Stimulated activated CD8-positive, alpha-beta memory T cell treated with anti-CD3 and anti-CD28 coated beads, Interleukin-12 subunit alpha, Interleukin-12 subunit beta, amount 100 ng/mL, for 24 hours (primary cell): ENCODE data around the gene SETDB2.

Source experiments
- DNase-seq: peaks from one replicate; pipeline ENCODE4 v3.0.0-alpha.2; 2020; ENCODE audit errors: extremely low read depth

SETDB2 gene, protein sequence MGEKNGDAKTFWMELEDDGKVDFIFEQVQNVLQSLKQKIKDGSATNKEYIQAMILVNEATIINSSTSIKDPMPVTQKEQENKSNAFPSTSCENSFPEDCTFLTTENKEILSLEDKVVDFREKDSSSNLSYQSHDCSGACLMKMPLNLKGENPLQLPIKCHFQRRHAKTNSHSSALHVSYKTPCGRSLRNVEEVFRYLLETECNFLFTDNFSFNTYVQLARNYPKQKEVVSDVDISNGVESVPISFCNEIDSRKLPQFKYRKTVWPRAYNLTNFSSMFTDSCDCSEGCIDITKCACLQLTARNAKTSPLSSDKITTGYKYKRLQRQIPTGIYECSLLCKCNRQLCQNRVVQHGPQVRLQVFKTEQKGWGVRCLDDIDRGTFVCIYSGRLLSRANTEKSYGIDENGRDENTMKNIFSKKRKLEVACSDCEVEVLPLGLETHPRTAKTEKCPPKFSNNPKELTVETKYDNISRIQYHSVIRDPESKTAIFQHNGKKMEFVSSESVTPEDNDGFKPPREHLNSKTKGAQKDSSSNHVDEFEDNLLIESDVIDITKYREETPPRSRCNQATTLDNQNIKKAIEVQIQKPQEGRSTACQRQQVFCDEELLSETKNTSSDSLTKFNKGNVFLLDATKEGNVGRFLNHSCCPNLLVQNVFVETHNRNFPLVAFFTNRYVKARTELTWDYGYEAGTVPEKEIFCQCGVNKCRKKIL

DNA sequence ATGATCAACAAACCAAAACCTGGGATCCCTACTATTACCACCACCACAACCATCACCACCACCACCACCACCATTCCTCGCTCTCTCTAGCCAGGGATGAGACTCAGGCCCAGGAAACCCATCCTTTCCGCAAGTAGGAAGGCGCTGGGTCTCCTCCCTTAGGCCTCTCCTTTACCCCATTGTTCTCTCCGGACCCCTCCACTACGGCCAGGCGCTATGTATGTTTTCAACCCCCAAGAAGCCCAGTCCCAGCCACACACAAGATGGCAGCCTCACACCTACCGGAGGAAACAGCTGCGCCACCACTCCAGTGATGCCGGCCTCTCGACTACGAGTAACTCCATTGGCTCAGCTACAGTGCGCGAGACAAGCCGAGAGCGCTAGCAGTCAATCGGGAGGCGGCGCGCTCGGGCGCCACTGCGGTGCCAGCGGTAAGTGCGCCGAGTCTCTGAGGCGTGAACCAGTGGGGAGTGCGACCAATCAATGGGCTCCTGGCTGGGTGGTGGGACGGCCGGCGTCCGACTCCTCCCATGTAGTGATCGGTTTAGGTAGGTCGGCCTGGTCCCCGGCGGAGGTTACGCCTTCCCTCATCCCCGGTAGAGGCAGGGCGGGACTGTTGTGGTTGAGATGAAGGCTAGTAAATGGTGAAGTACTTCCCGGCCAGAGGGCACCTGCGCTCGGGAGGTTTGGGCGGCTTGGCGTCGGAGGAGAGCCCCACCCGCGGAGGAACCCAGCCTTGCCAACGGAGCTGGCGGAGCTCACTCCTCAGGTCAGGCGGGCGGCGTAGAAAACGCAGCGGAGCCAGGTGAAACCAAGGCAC is at the start of gene SETDB2, which contains the start of gene CAB39L:
Gene SETDB2 (plus strand): TSS at position 571 of the 820 bp plus-strand sequence. CDS start 7,620 bp downstream, outside the sequence.
Gene CAB39L (minus strand): TSS at position 361 of the 820 bp plus-strand sequence. CDS start 61,154 bp downstream, outside the sequence.
- peak; percentile 97 for DNase-seq

DNA sequence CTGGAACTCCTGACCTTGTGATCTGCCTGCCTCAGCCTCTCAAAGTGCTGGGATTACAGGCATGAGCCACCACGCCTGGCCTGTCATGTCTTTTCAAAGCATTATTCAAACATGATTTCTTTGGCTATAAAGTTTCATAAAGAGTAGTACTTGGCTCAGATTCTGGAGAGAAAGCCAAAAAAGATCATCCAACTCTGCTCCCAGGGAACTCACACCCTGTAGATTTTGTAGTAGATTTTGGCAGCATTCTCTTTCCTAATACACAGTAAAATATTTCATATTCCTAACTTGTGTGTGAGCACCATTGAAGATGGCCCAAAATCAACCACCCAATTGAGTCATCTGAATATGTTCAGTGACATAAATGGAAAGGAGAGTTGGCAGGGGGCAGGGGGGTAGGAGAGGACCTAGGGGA is 48.6 kb upstream of the SETDB2 start:
- no peak for DNase-seq

DNA sequence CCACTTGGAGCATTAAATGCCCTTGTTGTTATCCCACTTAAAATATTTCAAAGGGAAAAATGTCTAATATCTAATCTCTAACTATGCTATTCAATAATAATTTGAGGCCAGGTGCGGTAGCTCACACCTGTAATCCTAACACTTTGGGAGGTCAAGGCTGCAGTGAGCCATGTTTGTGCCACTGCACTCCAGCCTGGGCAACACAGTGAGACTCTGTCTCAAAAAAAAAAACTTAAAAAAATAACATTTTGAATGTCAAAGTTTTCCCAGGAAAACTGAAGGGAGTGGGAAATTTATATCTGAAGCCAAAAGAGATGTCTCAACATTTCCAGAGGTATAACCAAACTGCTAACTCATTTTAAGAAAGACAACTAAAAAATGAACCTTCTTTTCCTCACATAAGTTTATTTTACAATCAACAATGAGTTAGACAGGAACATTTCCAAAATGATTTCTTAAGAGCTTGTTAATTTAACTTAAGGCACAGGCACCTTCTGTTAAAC is 48.1 kb upstream of the SETDB2 start:
- DNase-seq, result no peak

DNA sequence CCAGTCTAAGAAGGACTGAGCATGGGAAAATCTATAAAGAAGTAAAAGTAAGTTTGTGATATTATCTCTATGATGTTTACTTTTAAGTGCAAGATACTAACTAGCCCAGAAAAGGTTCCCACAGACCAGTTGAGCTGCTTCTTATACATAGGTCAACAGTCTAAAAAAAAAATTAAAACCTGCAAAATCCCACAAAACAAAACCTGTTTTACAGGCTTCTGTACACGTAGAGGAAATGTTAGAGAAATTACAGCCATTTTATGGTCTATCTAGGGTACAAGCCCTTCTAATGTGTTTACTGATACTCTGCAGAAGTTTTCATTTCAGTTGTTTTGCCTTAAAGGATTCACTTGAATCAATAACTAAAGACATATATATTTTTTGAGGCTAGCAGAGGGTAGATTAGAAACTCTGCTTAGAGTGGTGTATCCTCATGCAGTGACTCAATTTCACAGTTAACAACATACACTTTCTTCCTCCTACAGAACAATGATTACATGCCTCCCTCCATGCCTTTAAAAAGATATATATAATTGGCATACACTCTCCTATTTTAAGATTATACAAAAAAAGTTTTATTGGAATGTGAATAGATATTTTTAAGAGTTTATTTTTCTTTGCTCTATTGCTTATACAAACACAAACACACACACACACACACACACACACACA is 44.1 kb upstream of the SETDB2 start:
- no peak for DNase-seq

DNA sequence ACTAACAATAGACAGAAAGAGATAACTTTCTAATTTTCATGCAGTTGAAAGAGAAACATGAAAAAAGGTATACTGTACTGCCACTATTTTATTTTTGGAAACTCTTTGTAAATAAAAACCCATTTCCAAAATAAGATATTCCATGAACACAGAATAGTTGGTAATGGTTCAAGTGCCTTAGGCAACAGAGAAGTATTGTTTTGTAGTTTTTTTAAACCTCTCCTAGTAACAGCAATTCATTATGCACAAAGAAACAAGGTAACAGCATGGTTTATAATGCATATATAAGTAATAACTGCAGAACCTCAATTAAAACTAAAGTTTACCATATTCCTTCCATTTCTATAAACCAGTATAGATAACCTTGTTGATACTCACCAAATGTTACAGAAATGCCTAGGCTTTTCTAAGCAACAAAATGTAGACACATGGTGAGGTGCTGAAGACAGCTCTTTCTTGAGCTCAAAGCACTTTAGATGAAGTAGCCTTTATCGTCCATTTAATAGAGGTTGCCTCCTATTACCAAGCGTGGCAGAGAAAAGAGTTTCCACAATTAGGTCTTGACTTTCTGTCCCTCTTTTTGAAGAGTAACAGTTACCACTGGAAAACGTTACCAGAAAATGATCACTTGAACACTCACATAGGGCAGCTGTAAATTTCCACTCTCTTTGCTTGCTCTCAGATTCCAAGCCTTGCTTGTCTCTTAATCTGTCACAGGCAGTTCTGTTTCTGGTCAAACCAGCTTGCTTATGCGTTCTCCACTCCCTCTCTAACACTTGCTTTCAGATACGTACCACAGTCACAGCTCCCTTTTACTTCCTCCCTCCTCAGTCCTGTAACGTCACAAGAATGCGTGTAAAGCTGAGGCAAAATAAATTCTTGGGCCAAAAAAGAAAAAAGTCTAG is 43.1 kb upstream of the SETDB2 start:
- no peak for DNase-seq

DNA sequence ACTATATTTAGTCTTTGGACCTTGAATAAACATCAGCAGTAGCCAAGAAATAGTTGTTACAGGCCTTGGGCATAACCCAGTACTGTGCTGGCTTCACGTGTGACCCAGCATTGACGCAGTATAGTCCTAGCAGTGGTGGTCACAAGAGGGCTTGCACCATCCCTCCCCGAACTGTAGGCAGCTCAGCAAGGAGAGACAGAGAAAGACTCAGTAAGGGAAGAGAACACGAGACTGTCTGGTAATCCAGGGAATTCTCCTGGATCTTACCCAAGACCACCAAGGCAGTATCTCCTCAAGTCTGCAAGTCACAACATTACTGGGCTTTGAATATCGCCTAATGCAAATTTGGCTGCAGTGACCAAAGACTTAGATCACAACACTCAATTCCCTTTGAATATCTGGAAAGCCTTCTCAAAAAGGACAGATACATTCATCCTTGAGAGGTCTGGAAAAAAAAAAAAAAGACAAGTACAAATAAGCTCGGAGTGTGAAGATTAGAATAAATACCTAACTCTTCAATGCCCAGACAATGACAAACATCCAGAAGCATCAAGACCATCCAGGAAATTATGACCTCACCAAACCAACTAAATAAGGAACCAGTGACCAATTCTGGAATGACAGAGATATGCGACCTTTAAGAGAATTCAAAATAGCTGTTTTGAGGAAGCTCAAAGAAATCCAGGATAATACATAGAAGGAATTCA is 39.9 kb upstream of the SETDB2 start:
- no peak for DNase-seq

DNA sequence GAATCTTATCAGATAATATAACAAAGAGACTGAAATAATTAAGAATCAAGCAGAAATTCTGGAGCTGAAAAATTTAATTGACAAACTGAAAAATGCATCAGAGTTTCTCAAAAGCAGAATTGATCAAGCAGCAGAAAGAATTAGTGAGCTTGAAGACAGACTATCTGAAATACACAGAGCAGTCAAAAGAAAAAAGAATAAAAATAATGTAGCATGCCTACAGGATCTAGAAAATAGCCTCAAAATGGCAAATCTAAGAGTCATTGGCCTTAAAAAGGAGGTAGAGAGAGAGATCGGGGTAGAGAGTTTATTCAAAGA is 39.4 kb upstream of the SETDB2 start:
- no peak for DNase-seq

DNA sequence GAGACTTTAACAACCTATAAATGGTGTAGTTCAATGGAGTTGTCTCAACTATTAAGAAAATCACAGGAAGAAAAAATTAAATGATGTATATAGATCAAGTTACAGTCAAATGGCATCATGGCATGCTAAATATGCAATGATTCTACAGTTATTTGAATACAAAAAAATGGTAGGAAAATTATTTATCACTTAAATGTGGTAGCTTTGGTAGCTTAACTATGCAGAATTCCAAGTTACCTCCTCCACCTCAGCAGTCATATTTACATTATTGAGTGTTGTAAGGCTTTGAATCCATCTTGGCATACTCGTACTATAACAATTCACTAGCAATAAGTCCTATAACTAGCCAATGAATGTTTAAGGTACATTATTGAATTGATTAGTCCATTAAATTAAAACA is 37.0 kb upstream of the SETDB2 start:
- DNase-seq, result no peak

DNA sequence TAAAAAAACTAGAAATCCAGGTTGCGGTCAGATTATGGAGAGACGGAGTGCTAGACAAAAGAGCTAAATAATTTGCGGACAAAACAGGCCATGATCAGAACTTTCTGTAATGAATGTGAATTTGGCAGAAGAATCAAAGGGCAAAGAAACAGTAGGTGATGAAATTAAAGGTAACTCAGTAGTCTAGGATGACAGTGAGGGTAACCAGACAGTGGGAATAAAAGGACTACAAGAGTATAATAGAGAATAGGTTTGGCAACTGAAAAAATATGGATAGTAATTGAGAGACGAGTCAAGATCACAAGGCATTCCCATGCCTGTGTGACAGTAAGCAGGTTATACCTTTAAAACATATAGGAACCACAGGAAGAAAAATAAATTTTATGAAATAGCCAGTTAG is 36.1 kb upstream of the SETDB2 start:
- DNase-seq, result no peak

DNA sequence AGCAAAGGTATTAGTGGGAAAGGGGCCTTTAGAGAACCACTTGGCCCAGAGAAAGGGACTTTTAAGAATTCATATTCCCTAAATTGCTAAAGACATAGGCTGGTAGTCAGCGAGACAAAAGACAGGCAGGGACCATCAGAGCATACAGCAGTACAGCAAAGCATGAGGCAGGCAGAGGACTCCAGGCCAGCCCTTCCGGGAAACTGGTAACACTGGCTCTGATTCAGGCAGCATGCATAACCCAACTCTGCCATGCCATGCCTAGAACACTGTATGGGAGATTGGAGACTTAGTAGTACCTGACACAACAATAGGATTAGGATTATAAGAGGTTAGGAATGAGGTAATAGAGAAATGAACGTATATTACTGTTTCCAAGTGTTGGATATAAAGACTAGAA is 35.1 kb upstream of the SETDB2 start:
- DNase-seq, result no peak

DNA sequence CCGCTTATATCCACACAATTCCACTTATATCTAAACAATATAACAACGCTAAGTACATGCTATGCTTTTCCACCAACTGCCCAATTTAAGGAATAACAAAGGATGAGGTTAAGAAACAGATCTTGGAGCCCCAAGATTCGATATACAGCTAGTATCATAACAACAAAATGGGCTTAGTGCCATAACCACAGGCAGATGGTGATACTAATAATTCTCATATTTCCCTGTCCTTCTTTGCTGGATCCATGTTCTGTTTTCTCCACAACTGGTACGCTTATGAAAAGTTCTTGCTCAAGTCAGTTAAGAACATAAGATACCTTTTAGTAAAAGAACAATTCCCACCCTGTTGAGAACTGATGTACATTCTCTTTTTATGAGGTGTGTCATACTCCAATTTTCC is 34.1 kb upstream of the SETDB2 start:
- no peak for DNase-seq

DNA sequence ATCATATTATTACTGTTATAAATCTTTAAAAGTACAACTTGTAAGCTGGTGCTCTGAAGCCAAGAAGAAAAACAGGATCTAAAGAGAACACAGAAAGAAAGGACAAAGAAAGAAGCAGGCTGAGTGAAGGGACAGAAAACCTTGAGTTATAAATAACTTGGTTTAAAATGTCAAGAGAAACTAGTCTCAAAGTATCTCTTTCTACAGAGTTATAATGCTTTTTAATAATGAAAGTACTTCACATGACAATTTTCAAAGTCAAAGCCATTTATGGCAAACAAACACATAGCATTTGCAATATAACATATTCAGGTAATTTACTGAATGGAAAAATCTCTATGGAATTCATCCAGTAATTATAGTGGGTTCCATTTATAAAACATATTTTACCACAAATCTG is 33.6 kb upstream of the SETDB2 start:
- no peak for DNase-seq

DNA sequence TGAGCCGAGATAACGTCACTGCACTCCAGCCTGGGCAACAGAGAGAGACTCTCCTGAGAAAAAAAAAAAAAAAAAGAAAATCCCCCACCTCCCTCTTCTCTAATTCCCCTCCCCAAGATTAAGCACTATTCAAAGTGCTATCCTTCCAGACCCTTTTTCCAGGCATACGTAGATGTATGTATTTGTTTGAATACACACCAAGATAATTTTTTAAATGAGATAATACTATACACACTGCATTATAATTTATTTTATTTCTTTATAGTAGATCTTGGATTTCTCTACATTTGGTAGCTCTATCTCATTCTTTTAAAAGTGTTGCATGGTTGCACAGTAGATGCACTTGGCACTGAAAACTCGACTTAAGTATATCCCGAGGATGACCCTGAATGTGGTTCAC is 32.7 kb upstream of the SETDB2 start:
- no peak for DNase-seq

DNA sequence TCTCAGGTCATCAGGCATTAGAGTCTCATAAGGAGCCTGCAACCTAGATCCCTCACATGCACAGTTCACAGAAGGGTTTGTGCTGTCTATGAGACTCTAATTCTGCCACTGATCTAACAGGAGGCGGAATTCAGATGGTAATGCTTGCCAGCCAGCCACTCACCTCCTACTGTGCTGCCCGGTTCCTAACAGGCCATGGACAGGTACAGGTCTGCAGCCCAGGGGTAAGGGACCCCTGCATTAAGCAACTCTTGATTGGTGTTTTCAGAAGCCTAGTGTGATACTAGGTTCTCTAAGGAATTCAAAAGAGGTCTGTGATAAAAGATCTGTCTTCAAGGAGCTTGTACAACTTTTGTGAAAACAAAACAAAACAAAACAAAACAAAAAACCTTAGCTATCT is 31.3 kb upstream of the SETDB2 start:
- DNase-seq, result no peak

DNA sequence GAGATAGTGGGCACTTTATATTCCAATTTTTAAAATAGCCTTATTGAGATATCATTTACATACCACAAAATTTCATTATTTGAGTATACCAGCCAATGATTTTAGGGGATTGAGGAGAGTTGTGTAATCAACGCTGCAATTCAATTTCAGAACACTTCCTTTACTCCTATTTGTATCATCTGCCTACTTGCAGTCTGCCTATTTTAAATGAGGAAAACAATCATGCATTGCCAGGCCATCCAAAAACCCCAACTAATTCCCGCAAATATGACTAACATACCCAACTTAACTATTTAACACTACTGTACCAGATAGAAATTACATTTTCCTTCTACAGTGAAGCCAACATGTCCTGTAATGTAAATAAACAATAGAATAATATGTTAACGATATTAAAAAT is 26.9 kb upstream of the SETDB2 start:
- no peak for DNase-seq

DNA sequence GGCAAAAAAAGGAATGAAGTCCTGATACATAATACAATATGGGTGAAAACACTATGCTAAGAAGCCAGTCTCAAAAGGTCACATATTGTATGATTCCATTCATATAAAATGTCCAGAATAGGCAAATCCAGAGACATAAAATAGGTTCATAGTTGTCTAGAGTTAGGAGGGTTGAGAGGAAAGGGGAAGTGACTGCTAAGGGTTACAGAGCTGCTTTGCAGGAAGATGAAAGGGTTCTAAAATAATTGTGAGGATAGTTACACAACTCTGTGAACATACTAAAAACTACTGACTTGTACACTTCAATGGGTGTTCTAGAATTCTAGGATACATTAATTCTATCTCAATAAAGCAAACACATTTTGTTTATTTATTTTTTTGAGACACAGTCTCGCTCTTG is 25.9 kb upstream of the SETDB2 start:
- no peak for DNase-seq

DNA sequence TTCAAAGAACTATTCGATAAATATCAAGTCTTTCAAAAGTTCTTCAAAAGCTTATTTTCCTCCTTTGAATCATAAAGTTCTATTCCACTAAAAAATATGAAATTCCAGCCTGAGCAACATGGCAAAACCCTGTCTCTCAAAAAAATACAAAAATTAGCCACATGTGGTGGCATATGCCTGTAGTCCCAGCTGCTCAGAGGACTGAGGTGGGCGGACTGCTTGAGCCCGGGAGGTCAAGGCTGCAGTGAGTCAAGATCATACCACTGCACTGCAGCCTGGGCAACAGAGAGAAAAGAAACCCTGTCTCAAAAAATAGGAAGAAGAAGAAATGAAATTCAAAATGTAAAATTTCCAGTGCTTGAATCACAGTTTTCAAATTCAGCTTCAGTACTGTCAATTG is 24.8 kb upstream of the SETDB2 start:
- DNase-seq, result no peak

DNA sequence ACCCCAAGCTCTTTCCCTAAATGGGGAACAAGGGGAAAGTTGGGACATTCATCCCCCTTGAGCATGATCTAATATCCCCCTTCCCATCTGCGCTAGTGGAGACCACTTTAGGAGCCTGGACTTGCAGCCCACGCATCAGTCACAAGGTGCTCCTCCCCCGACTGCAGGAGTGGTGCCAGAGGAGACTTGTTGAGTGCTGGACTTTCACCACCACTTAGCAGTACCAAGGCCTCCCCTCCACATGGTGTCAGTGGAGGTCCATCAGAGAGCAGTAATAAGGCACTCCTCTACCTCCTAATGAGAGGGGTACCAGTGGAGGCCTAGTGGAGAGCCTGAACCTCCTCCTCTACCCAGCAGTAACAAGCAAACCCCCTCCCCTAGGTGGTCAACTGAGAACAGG is 22.7 kb upstream of the SETDB2 start:
- no peak for DNase-seq

DNA sequence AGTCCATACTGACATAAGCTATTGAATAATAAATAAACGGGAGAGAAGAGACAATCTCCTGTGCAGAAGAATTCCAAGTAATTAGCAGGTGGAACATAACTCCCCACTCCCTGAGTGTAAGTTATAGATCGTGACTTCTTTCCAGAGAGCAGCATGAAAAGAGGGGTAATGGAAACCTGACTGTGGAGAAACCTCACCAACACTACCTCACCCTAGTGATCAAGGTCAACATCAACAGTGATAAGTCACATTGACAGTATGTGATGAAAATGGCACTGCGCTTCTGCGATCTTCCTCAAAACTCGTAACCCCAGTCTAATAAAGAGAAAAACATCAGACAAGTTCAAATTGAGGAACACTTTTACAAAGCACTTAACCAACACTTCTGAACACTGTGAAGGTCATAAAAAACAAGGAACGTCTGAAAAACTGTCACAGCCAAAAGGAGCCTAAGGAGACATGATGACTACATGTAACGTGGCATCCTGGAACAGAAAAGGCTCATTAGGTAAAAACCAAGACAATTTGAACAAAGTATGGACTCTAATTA is 20.0 kb upstream of the SETDB2 start:
- DNase-seq, result no peak
